ENCODE results near the gene VEPH1.

VEPH1 gene

GRCh38 chr3:157306502-157306901, 196.7 kb downstream of the VEPH1 start:
- no peaks in the 10 kb centered on the region for H3K9me3 ChIP-seq (ENCODE audit: severe bottlenecking)
- no peaks in the 10 kb centered on the region for H3K36me3 ChIP-seq (ENCODE audit: low read depth)
- no peak for DNase-seq (ENCODE audit: low spot score)
- ATAC-seq (ENCODE audit: low read depth) = no peak
- no peak overlapping the region for H3K27ac ChIP-seq (ENCODE audit: poor library complexity, severe bottlenecking)
- TF ChIP-seq CTCF (IDR thresholded peaks at IDR 0.05; ENCODE audit: poor library complexity, severe bottlenecking) = no peak
- peaks cover 14% of the 10 kb centered on the region for H3K4me1 ChIP-seq (ENCODE audit: insufficient read depth, poor library complexity, severe bottlenecking)
- no peaks in the 10 kb centered on the region for H3K27me3 ChIP-seq (ENCODE audit: insufficient read depth, poor library complexity, severe bottlenecking)
- H3K4me3 ChIP-seq (ENCODE audit: severe bottlenecking) = no peak overlapping the region

- no peak overlapping the region for H3K4me3 ChIP-seq (ENCODE audit: severe bottlenecking)
- no peak overlapping the region for H3K27ac ChIP-seq (ENCODE audit: poor library complexity, severe bottlenecking)
- ATAC-seq (ENCODE audit: low read depth) (no peak), DNase-seq (ENCODE audit: low spot score) (no peak)
- H3K27me3 ChIP-seq (ENCODE audit: insufficient read depth, poor library complexity, severe bottlenecking) = no peaks in the 10 kb centered on the region
- no peaks in the 10 kb centered on the region for H3K9me3 ChIP-seq (ENCODE audit: severe bottlenecking)
- H3K36me3 ChIP-seq (ENCODE audit: low read depth) = no peaks in the 10 kb centered on the region
- peaks cover 5% of the 10 kb centered on the region for H3K4me1 ChIP-seq (ENCODE audit: insufficient read depth, poor library complexity, severe bottlenecking)
- TF ChIP-seq CTCF (IDR thresholded peaks at IDR 0.05; ENCODE audit: poor library complexity, severe bottlenecking) = no peak
Measured at GRCh38 chr3:157305392-157305791, 197.8 kb downstream of the VEPH1 start.

GRCh38 chr3:157301755-157302154, 201.5 kb downstream of the VEPH1 start:
- no peak for TF ChIP-seq CTCF (IDR thresholded peaks at IDR 0.05; ENCODE audit: poor library complexity, severe bottlenecking)
- no peaks in the 10 kb centered on the region for H3K9me3 ChIP-seq (ENCODE audit: severe bottlenecking)
- H3K36me3 ChIP-seq (ENCODE audit: low read depth) = no peaks in the 10 kb centered on the region
- ATAC-seq (ENCODE audit: low read depth) = no peak
- no peak overlapping the region for H3K27ac ChIP-seq (ENCODE audit: poor library complexity, severe bottlenecking)
- no peaks in the 10 kb centered on the region for H3K27me3 ChIP-seq (ENCODE audit: insufficient read depth, poor library complexity, severe bottlenecking)
- no peak for DNase-seq (ENCODE audit: low spot score)
- H3K4me3 ChIP-seq (ENCODE audit: severe bottlenecking) = no peak overlapping the region
- H3K4me1 ChIP-seq (ENCODE audit: insufficient read depth, poor library complexity, severe bottlenecking) = no peaks in the 10 kb centered on the region

- Histone ChIP-seq H3K4me3 (ENCODE audit: severe bottlenecking) (no peak overlapping the region), H3K9me3 (ENCODE audit: severe bottlenecking) (no peaks in the 10 kb centered on the region), H3K27me3 (ENCODE audit: insufficient read depth, poor library complexity, severe bottlenecking) (no peaks in the 10 kb centered on the region), H3K27ac (ENCODE audit: poor library complexity, severe bottlenecking) (no peak overlapping the region), H3K36me3 (ENCODE audit: low read depth) (no peaks in the 10 kb centered on the region), H3K4me1 (ENCODE audit: insufficient read depth, poor library complexity, severe bottlenecking) (no peaks in the 10 kb centered on the region)
- TF ChIP-seq CTCF (IDR thresholded peaks at IDR 0.05; ENCODE audit: poor library complexity, severe bottlenecking) = no peak
- DNase-seq (ENCODE audit: low spot score) (no peak), ATAC-seq (ENCODE audit: low read depth) (no peak)
Measured at GRCh38 chr3:157300981-157301663, 202.1 kb downstream of the VEPH1 start.

GRCh38 chr3:157300094-157300493, 203.1 kb downstream of the VEPH1 start:
- no peak for TF ChIP-seq CTCF (IDR thresholded peaks at IDR 0.05; ENCODE audit: poor library complexity, severe bottlenecking)
- Histone ChIP-seq H3K27me3 (ENCODE audit: insufficient read depth, poor library complexity, severe bottlenecking) (no peaks in the 10 kb centered on the region), H3K4me1 (ENCODE audit: insufficient read depth, poor library complexity, severe bottlenecking) (no peaks in the 10 kb centered on the region), H3K27ac (ENCODE audit: poor library complexity, severe bottlenecking) (no peak overlapping the region), H3K4me3 (ENCODE audit: severe bottlenecking) (no peak overlapping the region), H3K9me3 (ENCODE audit: severe bottlenecking) (no peaks in the 10 kb centered on the region), H3K36me3 (ENCODE audit: low read depth) (no peaks in the 10 kb centered on the region)
- ATAC-seq (ENCODE audit: low read depth) = no peak
- no peak for DNase-seq (ENCODE audit: low spot score)

Data from RWPE2 (cell line).